GM18858 (cell line): ENCODE data around the gene FANCB.

Experiments
- ATAC-seq: cut with Tn5 transposase; IDR thresholded peaks from one replicate; pipeline ENCODE4 v1.9.1; 2021; ENCODE audit not compliant: unreplicated experiment

Gene FANCB

GRCh38 chrX:14837155-14837554 is 35.7 kb downstream of the FANCB start:
- no peak for ATAC-seq

GRCh38 chrX:14832586-14832985 is 40.3 kb downstream of the FANCB start:
- ATAC-seq, result no peak

GRCh38 chrX:14832151-14832550 is 40.7 kb downstream of the FANCB start:
- no peak for ATAC-seq

DNA sequence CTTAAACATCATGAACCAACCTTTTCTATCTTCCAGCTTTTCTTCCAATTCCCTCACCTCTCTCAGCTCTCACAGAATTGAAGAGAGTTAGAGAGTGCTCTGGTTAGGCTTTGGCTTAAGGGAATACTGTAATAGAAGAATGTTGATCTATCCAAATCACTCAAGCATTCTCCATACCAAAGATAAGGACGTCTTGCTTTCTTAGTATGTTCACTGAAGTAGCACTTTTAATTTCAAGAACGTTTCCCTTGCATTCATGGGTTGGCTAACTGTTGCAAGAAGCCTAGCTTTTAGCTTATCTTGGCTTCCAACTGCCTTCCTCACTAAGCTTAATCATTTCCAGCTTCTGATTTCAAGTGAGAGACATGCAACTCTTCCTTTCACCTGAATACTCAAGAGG is 43.2 kb downstream of the FANCB start:
- ATAC-seq, result no peak

DNA sequence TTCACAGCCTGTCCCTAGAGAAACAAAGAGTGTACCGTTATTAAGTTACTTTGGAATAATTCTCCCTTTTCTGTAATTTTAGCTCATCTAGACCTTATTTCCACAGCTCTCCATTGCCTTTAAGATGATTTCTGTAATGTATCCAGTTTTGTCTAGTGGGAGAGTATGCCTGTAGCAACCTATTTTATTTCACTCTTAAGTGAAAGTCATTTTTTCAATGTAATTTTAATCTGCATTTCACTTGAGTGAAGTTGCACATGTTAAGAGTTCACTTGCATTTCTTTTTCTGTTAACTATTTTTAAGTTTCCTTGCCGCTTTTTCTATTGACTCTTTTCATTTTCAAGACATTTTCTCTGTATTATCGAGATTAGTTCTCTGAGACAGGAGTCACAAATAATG is 46.5 kb downstream of the FANCB start:
- ATAC-seq, result no peak

DNA sequence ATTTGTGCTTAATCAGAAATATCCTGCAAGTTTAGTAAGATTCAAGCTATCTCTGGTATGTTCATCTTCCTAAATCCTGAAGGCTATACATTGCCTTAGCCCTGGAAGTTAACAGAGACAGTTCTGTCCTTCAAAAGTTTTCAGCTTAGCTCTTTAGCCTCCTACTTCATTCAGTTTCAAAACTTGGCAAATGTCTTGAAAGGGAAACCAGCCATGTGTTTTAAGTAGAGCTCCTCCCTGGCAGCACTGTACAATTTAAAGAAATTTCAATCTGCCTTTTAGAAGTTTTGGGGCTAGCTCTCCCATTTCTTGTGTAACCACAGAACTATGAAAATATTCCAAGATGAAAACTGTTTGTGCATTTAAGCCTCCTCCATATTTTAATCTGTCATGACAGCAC is 47.0 kb downstream of the FANCB start:
- ATAC-seq, result no peak

- ATAC-seq, result no peak
Measured at GRCh38 chrX:14819769-14820168, 53.1 kb downstream of the FANCB start.

DNA sequence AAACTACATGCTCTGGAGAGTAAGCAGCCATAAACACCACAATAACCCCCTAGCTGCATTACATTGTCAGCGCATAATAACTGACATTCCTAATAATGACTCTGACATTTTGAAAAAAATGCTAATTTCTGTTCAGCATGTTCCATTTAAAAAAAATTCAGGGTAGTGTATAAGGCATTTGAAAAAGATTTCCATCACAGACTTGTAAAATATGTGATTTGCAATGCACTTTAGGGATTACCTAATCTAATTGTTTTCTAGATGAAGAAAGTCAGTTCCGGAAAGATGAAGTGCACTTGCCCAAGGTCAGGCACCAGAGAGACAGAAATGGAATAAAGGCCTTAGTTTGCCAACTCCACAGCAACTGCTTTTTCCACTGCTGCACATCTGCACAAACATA is 55.3 kb downstream of the FANCB start:
- ATAC-seq, result no peak

DNA sequence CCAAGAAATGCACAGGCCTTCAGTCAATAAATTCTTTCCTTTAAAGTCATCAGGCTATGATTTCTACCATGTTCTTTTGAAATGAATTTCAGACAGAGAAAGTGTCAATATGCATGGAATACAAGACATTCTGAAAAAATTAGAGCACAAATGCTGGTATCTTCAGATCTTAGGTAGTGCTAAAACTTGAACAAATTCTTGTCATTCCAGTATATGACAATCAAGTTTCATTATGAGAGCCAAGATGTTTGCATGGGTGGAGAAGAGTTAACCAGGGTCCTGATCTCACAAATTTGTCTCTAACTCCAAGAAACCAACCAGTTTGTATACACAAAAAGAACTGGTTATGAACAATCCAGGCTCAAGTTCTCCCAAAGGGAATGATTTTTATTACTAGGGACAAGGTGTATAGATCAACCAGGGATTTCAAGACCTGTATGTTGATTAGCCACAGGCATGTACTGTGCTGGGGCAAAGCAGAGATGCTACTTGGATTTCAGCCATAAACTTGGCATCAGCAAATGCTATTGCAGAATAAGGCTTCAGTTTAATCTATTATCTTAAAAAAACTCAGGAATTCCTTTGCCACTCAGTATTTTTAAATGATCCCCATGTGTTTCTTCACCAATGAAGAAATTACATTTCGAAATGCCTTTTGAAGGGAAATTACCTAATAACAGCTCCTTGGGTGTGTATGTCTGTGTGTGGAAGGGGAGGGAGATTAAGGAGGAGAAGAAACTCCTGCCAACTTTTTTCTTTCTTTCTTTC is 69.7 kb downstream of the FANCB start:
- no peak for ATAC-seq

DNA sequence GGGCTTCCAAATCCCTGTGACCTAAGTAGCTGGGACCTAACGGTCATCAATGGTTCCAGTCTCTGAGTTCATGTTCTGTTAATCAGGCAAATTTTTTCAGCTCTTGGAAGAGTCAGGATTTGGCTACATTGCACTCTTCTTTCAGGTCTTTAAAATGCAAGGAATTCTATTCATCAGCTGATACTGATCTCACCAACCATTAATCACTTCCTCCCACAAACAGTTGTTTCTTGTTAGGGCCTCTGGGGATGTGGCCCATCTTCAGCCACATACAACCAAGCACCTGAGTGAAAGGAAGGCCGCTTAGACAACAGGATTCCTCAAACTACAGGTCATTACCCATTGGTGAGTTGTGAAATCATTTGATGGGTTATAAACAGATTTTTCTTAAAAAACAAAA is 71.7 kb downstream of the FANCB start:
- no peak for ATAC-seq

DNA sequence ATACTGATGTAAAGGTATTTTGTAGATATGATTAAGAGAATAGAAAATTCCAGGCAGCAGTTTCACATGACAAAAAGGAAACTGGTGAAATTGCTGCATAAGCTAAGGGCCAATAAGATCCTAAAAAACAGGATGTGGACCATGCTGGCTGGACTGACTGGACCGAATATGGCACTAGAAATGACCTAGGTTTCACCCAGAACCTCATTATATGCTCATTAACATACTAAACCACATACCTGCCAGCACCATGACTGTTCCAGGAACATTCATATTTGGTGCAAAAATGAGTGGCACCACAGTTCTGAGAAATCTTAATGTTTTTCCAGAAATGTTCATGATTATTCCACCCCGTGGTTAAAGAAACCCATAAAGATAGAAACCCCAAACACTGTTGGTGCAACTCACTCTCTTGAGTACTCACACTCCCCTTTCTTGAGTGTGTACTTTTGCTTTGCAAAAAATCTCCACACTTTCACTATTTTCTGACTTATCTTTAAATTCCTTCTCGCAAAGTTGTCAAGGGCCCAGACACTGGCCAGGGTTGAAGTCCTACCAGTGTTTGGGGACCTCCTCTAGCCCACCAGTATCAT is 74.0 kb downstream of the FANCB start:
- ATAC-seq, result no peak
